ENCODE measurements around the gene CACNA1D.

Gene CACNA1D

GRCh38 chr3:53863145-53863544, 368.7 kb downstream of the CACNA1D start:
- no peak for DNase-seq
